GM23338 (cell line): ENCODE measurements around the gene ARHGAP12.

ENCODE experiments used
- CREB1 ChIP-seq: fragments of 250-450 bp; sonication (Bioruptor Pico); IDR thresholded peaks from 2 replicates; pipeline ENCODE4 v1.5.0; 2020; ENCODE audit warnings: low read depth, mild to moderate bottlenecking, moderate library complexity
- ETS1 ChIP-seq: IDR thresholded peaks from 2 replicates; pipeline ENCODE4 v1.6.1; 2016; ENCODE audit warnings: antibody characterized with exemption
- EZH2 ChIP-seq: fragments of 200-600 bp; sonication (generic); IDR thresholded peaks from one replicate; pipeline ENCODE4 v1.8.0; 2017; ENCODE audit warnings: antibody characterized with exemption, mild to moderate bottlenecking, low read depth; ENCODE audit not compliant: unreplicated experiment
- EZH2phosphoT487 ChIP-seq: fragments of 200-600 bp; sonication (generic); IDR thresholded peaks from one replicate; pipeline ENCODE4 v1.8.1; 2018; ENCODE audit warnings: antibody characterized with exemption; ENCODE audit not compliant: unreplicated experiment
- JUNB ChIP-seq: IDR thresholded peaks from one replicate; pipeline ENCODE4 v1.6.1; 2016; ENCODE audit warnings: antibody characterized with exemption; ENCODE audit not compliant: unreplicated experiment
- NANOG ChIP-seq: IDR thresholded peaks from 2 replicates; pipeline ENCODE4 v1.6.1; 2016; ENCODE audit warnings: antibody characterized with exemption, borderline replicate concordance
- POLR2AphosphoS5 ChIP-seq: IDR thresholded peaks from 2 replicates; pipeline ENCODE4 v1.6.1; 2016; ENCODE audit warnings: antibody characterized with exemption, low read depth
- STAT1 ChIP-seq: IDR thresholded peaks from one replicate; pipeline ENCODE4 v1.6.1; 2016; ENCODE audit warnings: antibody characterized with exemption; ENCODE audit not compliant: unreplicated experiment
- ZNF114 ChIP-seq: fragments of 250-450 bp; sonication (Bioruptor Pico); IDR thresholded peaks from 2 replicates; pipeline ENCODE4 v1.5.0; 2020; ENCODE audit warnings: mild to moderate bottlenecking, moderate library complexity
- ZNF331 ChIP-seq: fragments of 250-450 bp; sonication (Bioruptor Pico); IDR thresholded peaks from 2 replicates; pipeline ENCODE4 v1.5.0; 2020; ENCODE audit warnings: low read depth, mild to moderate bottlenecking, moderate library complexity
- ZNF462 ChIP-seq: fragments of 250-450 bp; sonication (Bioruptor Pico); IDR thresholded peaks from 2 replicates; pipeline ENCODE4 v1.5.0; 2020; ENCODE audit warnings: mild to moderate bottlenecking, moderate library complexity
- TF ChIP-seq, protein P1 (sequence below), 2 experiments: fragments of 200-600 bp in 1 of 2; sonication (generic) in 1 of 2; conservative IDR thresholded peaks; 2 replicates each; pipeline versions ENCODE4 v1.5.1 to v1.6.1; 2016 to 2017; ENCODE audit warnings: antibody characterized with exemption in 2 of 2, low read depth in 2 of 2, mild to moderate bottlenecking in 2 of 2, moderate library complexity in 1 of 2
- TF ChIP-seq, protein P2 (sequence below): IDR thresholded peaks from one replicate; pipeline ENCODE4 v1.6.1; 2018; ENCODE audit warnings: antibody characterized with exemption; ENCODE audit not compliant: unreplicated experiment

DNA sequence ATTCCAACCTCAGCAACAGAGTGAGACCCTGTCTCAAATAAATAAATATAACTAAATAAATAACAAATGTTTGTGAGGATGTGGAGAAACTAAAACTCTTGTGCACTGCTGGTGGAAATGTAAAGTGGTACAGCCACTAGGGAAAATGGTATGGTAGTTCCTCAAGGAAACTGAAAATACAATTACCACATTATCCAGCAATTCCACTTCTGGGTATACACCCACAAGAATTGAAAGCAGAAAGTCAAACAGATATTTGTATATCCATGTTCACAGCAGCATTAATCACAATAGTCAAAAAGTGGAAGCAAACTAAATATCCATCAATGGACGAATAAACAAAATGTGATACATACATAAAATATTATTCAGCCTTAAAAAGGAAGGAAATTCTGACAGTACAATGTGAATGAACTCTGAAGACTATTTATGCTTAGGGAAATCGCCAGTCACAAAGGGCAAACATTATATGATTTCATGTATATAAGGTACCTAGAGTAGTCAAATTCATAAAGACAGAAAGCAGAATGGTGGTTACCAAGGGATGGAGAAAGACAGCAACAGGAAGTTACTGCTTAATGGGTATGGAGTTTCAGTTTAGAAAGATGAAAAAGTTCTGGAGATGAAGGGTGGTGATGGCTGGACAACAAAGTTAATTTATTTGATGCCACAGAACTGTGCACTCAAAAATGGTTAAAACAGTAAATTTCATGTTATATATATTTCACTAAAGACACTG, 9.8 kb downstream of the ARHGAP12 start:
- TF ChIP-seq JUNB (no peak), CREB1 (CRISPR knock-in tag) (no peak), ZNF462 (CRISPR knock-in tag) (no peak), POLR2AphosphoS5 (no peak), EZH2phosphoT487 (no peak), EZH2 (no peak), STAT1 (no peak), NANOG (no peak), ZNF331 (CRISPR knock-in tag) (no peak), ZNF114 (CRISPR knock-in tag) (no peak), ETS1 (no peak)
- TF ChIP-seq, protein P1, sequence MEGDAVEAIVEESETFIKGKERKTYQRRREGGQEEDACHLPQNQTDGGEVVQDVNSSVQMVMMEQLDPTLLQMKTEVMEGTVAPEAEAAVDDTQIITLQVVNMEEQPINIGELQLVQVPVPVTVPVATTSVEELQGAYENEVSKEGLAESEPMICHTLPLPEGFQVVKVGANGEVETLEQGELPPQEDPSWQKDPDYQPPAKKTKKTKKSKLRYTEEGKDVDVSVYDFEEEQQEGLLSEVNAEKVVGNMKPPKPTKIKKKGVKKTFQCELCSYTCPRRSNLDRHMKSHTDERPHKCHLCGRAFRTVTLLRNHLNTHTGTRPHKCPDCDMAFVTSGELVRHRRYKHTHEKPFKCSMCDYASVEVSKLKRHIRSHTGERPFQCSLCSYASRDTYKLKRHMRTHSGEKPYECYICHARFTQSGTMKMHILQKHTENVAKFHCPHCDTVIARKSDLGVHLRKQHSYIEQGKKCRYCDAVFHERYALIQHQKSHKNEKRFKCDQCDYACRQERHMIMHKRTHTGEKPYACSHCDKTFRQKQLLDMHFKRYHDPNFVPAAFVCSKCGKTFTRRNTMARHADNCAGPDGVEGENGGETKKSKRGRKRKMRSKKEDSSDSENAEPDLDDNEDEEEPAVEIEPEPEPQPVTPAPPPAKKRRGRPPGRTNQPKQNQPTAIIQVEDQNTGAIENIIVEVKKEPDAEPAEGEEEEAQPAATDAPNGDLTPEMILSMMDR (conservative IDR thresholded peaks at IDR 0.05; ENCODE audit: low read depth in 2 of 2) = no peak
- TF ChIP-seq, protein P2, sequence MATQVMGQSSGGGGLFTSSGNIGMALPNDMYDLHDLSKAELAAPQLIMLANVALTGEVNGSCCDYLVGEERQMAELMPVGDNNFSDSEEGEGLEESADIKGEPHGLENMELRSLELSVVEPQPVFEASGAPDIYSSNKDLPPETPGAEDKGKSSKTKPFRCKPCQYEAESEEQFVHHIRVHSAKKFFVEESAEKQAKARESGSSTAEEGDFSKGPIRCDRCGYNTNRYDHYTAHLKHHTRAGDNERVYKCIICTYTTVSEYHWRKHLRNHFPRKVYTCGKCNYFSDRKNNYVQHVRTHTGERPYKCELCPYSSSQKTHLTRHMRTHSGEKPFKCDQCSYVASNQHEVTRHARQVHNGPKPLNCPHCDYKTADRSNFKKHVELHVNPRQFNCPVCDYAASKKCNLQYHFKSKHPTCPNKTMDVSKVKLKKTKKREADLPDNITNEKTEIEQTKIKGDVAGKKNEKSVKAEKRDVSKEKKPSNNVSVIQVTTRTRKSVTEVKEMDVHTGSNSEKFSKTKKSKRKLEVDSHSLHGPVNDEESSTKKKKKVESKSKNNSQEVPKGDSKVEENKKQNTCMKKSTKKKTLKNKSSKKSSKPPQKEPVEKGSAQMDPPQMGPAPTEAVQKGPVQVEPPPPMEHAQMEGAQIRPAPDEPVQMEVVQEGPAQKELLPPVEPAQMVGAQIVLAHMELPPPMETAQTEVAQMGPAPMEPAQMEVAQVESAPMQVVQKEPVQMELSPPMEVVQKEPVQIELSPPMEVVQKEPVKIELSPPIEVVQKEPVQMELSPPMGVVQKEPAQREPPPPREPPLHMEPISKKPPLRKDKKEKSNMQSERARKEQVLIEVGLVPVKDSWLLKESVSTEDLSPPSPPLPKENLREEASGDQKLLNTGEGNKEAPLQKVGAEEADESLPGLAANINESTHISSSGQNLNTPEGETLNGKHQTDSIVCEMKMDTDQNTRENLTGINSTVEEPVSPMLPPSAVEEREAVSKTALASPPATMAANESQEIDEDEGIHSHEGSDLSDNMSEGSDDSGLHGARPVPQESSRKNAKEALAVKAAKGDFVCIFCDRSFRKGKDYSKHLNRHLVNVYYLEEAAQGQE = no peak
